ENCODE data around the gene SLC66A2. TPM values are rescaled to one million over a fixed set of nuclear protein-coding genes. Genes with fewer than 3 reads are reported as not detected.

SLC66A2 gene
- total and polyA plus RNA-seq, 2 of the 13 experiments (the other 11 are each of a cell fraction or from before 2014, with no cell fraction given), result 33.5 to 41.9 TPM

GRCh38 chr18:79941473-79942119 is 9.9 kb downstream of the SLC66A2 start:
- Histone ChIP-seq H4K20me1 (ENCODE audit: insufficient read depth, low read length) (peaks cover 14% of the 10 kb centered on the region; the same call in 1 of the 2 replicates), H3K27ac (ENCODE audit: extremely low read length, insufficient read depth, low read length) (no peak overlapping the region), H3K9ac (ENCODE audit: insufficient read depth, low read depth, low read length) (no peak overlapping the region), H3K4me3 (replicated peaks in 1 of 3; ENCODE audit: insufficient read depth in 1 of 3, low read depth in 2 of 3, low read length in 3 of 3) (no peak overlapping the region), H3K79me2 (ENCODE audit: insufficient read depth, low read length) (peaks cover 89% of the 10 kb centered on the region), H3K9me3 (ENCODE audit: low read length) (no peaks in the 10 kb centered on the region), H3K4me2 (ENCODE audit: low read depth, low read length) (no peak overlapping the region), H2AFZ (ENCODE audit: low read length) (no peak overlapping the region), H3K27me3 (ENCODE audit: control insufficient read depth in 1 of 2, insufficient read depth in 2 of 2, low read length in 2 of 2) (no peaks in the 10 kb centered on the region), H3K4me1 (ENCODE audit: insufficient read depth, low read length) (peaks cover 77% of the 10 kb centered on the region), H3K36me3 (replicated peaks in 1 of 2; ENCODE audit: control insufficient read depth in 1 of 2, insufficient read depth in 2 of 2, low read length in 2 of 2) (peaks cover 11 to 37% of the 10 kb centered on the region in 2 experiments; a peak in 4 of 5 replicates)
- intact Hi-C loops (cut with micrococcal nuclease; ENCODE audit: unreplicated experiment), result no loop called here
- FAIRE-seq (no peak), DNase-seq (ENCODE audit: low spot score) (no peak), ATAC-seq (no peak)
- ChIA-PET POLR2A (no interaction called here), CTCF (ENCODE audit: low intra/inter-chr PET ratio, low total read pairs) (no interaction called here)
- TF ChIP-seq KLF12 (CRISPR knock-in tag; IDR thresholded peaks at IDR 0.05; ENCODE audit: borderline replicate concordance), result no peak
- TF ChIP-seq ZNF709 (CRISPR knock-in tag; IDR thresholded peaks at IDR 0.05), result no peak
- no peak for TF ChIP-seq SETDB1 (CRISPR knock-in tag; IDR thresholded peaks at IDR 0.05; ENCODE audit: borderline replicate concordance)
- no TSS peak for BruUV-seq (replicated peaks)
- WGBS (ENCODE audit: low lambda C conversion rate), result 88% methylated on average over 14 of the region's 16 CpGs
- in situ Hi-C loops (cut with HindIII; ENCODE audit: extremely low pct_ligation_motif_present, low pct_unique_long_range_greater_than_20kb), result no loop called here

GRCh38 chr18:79940814-79941472 is 10.5 kb downstream of the SLC66A2 start:
- no peak overlapping the region for H2AFZ ChIP-seq (ENCODE audit: low read length)
- no peak overlapping the region for H3K4me2 ChIP-seq (ENCODE audit: low read depth, low read length)
- H4K20me1 ChIP-seq (ENCODE audit: insufficient read depth, low read length), result peaks cover 14% of the 10 kb centered on the region; the same call in 1 of the 2 replicates
- no peak overlapping the region for H3K9ac ChIP-seq (ENCODE audit: insufficient read depth, low read depth, low read length)
- peaks cover 77% of the 10 kb centered on the region for H3K4me1 ChIP-seq (ENCODE audit: insufficient read depth, low read length)
- H3K4me3 ChIP-seq (replicated peaks in 1 of 3; ENCODE audit: insufficient read depth in 1 of 3, low read depth in 2 of 3, low read length in 3 of 3), result no peak overlapping the region
- DNase-seq (ENCODE audit: low spot score) (no peak), FAIRE-seq (no peak), ATAC-seq (no peak)
- no peaks in the 10 kb centered on the region for H3K27me3 ChIP-seq (ENCODE audit: control insufficient read depth in 1 of 2, insufficient read depth in 2 of 2, low read length in 2 of 2)
- in situ Hi-C loops (cut with HindIII; ENCODE audit: extremely low pct_ligation_motif_present, low pct_unique_long_range_greater_than_20kb), result no loop called here
- H3K36me3 ChIP-seq (replicated peaks in 1 of 2; ENCODE audit: control insufficient read depth in 1 of 2, insufficient read depth in 2 of 2, low read length in 2 of 2), result peaks cover 9 to 34% of the 10 kb centered on the region in 2 experiments; a peak in 4 of 5 replicates
- peaks cover 90% of the 10 kb centered on the region for H3K79me2 ChIP-seq (ENCODE audit: insufficient read depth, low read length)
- H3K27ac ChIP-seq (ENCODE audit: extremely low read length, insufficient read depth, low read length), result no peak overlapping the region
- intact Hi-C loops (cut with micrococcal nuclease; ENCODE audit: unreplicated experiment), result no loop called here
- WGBS (ENCODE audit: low lambda C conversion rate), result 94% methylated on average over 14 of the region's 17 CpGs
- ChIA-PET CTCF (ENCODE audit: low intra/inter-chr PET ratio, low total read pairs) (no interaction called here), POLR2A (interaction anchor here (0.8 to 1.5 kb wide), 2 partner anchors 11 to 93 kb away, joined by 3 to 4 read pairs; partner anchors contain the start of gene SLC66A2)
- no TSS peak for BruUV-seq (replicated peaks)
- H3K9me3 ChIP-seq (ENCODE audit: low read length), result no peaks in the 10 kb centered on the region
- TF ChIP-seq CEBPG (CRISPR knock-in tag; IDR thresholded peaks at IDR 0.05) (no peak), U2AF2 (IDR thresholded peaks at IDR 0.05; ENCODE audit: low read depth, low read length) (no peak), CBX1 (IDR thresholded peaks at IDR 0.05; ENCODE audit: low read depth) (no peak), ZFYVE20 (CRISPR knock-in tag; IDR thresholded peaks at IDR 0.05; ENCODE audit: borderline replicate concordance, low read depth) (no peak), ZNF367 (CRISPR knock-in tag; IDR thresholded peaks at IDR 0.05; ENCODE audit: borderline replicate concordance) (no peak), ZNF609 (CRISPR knock-in tag; IDR thresholded peaks at IDR 0.05; ENCODE audit: borderline replicate concordance) (no peak), NR3C1 (CRISPR knock-in tag; IDR thresholded peaks at IDR 0.05) (no peak), ZFP90 (CRISPR knock-in tag; IDR thresholded peaks at IDR 0.05; ENCODE audit: borderline replicate concordance) (no peak)
